Liver (tissue), 9 donors: Measurements from ENCODE around the gene ZNF550. TPM values are rescaled to one million over a fixed set of nuclear protein-coding genes. Genes with fewer than 3 reads are reported as not detected.

Experiments used
- DNase-seq: peaks from one replicate; pipeline ENCODE4 v3.0.0-alpha.2; 2017; ENCODE audit warnings: low spot score
- H3K27ac ChIP-seq, 2 donors: one replicate each; pipeline ENCODE4 v1.7.0; 2013; ENCODE audit warnings: inconsistent platforms in 2 of 2, low read length in 2 of 2, control low read depth in 1 of 2, low read depth in 1 of 2, mild to moderate bottlenecking in 1 of 2
- H3K27me3 ChIP-seq, 4 donors: one replicate each; pipeline versions ENCODE4 v1.6.1 to v1.7.0; 2013; ENCODE audit warnings: low read length in 3 of 4, inconsistent platforms in 1 of 4, mild to moderate bottlenecking in 1 of 4, moderate library complexity in 1 of 4; ENCODE audit not compliant: control insufficient read depth in 4 of 4, insufficient read depth in 4 of 4
- H3K36me3 ChIP-seq, 4 donors: one replicate each; pipeline versions ENCODE4 v1.6.1 to v1.7.0; 2013; ENCODE audit warnings: low read length in 3 of 4, mild to moderate bottlenecking in 3 of 4, low read depth in 1 of 4, moderate library complexity in 1 of 4; ENCODE audit not compliant: control insufficient read depth in 4 of 4, insufficient read depth in 3 of 4
- H3K4me1 ChIP-seq, 4 donors: one replicate each; pipeline versions ENCODE4 v1.6.1 to v1.7.0; 2013; ENCODE audit warnings: low read length in 3 of 4, mild to moderate bottlenecking in 3 of 4, moderate library complexity in 1 of 4; ENCODE audit not compliant: control insufficient read depth in 4 of 4, insufficient read depth in 4 of 4
- H3K4me3 ChIP-seq, 3 donors: one replicate each; pipeline versions ENCODE4 v1.6.1 to v1.7.0; 2013; ENCODE audit warnings: low read length in 3 of 3, control low read depth in 1 of 3, low read depth in 1 of 3, mild to moderate bottlenecking in 1 of 3
- H3K9ac ChIP-seq, 2 donors: one replicate each; pipeline ENCODE4 v1.7.0; 2013; ENCODE audit warnings: low read length in 2 of 2, mild to moderate bottlenecking in 2 of 2, moderate library complexity in 2 of 2, control low read depth in 1 of 2, low read depth in 1 of 2
- H3K9me3 ChIP-seq, 4 donors: one replicate each; pipeline versions ENCODE4 v1.6.1 to v1.7.0; 2013; ENCODE audit warnings: low read length in 3 of 4; ENCODE audit not compliant: control insufficient read depth in 4 of 4
- ATF3 ChIP-seq: IDR thresholded peaks from 2 replicates; pipeline ENCODE4 v1.6.1; 2016; ENCODE audit warnings: antibody characterized with exemption
- CTCF ChIP-seq: fragments of 150-350 bp; IDR thresholded peaks from 2 replicates; pipeline ENCODE4 v1.5.1; 2017; ENCODE audit warnings: improper control_type of control experiment, low read depth, low read length; ENCODE audit not compliant: missing input control
- EGR1 ChIP-seq, 2 donors: IDR thresholded peaks; 2 replicates each; pipeline ENCODE4 v1.6.1; 2016 to 2018; ENCODE audit warnings: antibody characterized with exemption in 2 of 2, low read depth in 2 of 2
- FOXA1 ChIP-seq: IDR thresholded peaks from 2 replicates; pipeline ENCODE4 v1.6.1; 2016; ENCODE audit warnings: antibody characterized with exemption
- FOXA2 ChIP-seq: IDR thresholded peaks from 2 replicates; pipeline ENCODE4 v1.6.1; 2016; ENCODE audit warnings: antibody characterized with exemption
- GABPA ChIP-seq, 2 donors: IDR thresholded peaks in 1 of 2; conservative IDR thresholded peaks in 1 of 2; 2 replicates each; pipeline ENCODE4 v1.6.1; 2016; ENCODE audit warnings: antibody characterized with exemption in 2 of 2, mild to moderate bottlenecking in 1 of 2, moderate library complexity in 1 of 2
- HNF4A ChIP-seq, 2 donors: conservative IDR thresholded peaks; 2 replicates each; pipeline ENCODE4 v1.6.1; 2016; ENCODE audit warnings: antibody characterized with exemption in 2 of 2, mild to moderate bottlenecking in 2 of 2
- HNF4G ChIP-seq: IDR thresholded peaks from 2 replicates; pipeline ENCODE4 v1.6.1; 2016; ENCODE audit warnings: antibody characterized with exemption
- JUND ChIP-seq, 2 donors: IDR thresholded peaks; 2 replicates each; pipeline ENCODE4 v1.6.1; 2016; ENCODE audit warnings: antibody characterized with exemption in 2 of 2
- MAX ChIP-seq: IDR thresholded peaks from 2 replicates; pipeline ENCODE4 v1.6.1; 2016; ENCODE audit warnings: antibody characterized with exemption
- NR2F2 ChIP-seq: IDR thresholded peaks from 2 replicates; pipeline ENCODE4 v1.6.1; 2016; ENCODE audit warnings: antibody characterized with exemption
- RAD21 ChIP-seq, 2 donors: IDR thresholded peaks; 2 replicates each; pipeline ENCODE4 v1.6.1; 2016; ENCODE audit warnings: antibody characterized with exemption in 2 of 2, mild to moderate bottlenecking in 2 of 2
- REST ChIP-seq: IDR thresholded peaks from 2 replicates; pipeline ENCODE4 v1.6.1; 2016; ENCODE audit warnings: antibody characterized with exemption, mild to moderate bottlenecking
- RXRA ChIP-seq, 2 donors: IDR thresholded peaks; 2 replicates each; pipeline ENCODE4 v1.6.1; 2017 to 2018; ENCODE audit warnings: antibody characterized with exemption in 2 of 2, mild to moderate bottlenecking in 1 of 2
- SP1 ChIP-seq: IDR thresholded peaks from 2 replicates; pipeline ENCODE4 v1.6.1; 2018; ENCODE audit warnings: antibody characterized with exemption, mild to moderate bottlenecking
- TAF1 ChIP-seq: conservative IDR thresholded peaks from 2 replicates; pipeline ENCODE4 v1.6.1; 2016; ENCODE audit warnings: antibody characterized with exemption, mild to moderate bottlenecking
- YY1 ChIP-seq: IDR thresholded peaks from 2 replicates; pipeline ENCODE4 v1.6.1; 2016; ENCODE audit warnings: antibody characterized with exemption, mild to moderate bottlenecking
- ZBTB33 ChIP-seq: IDR thresholded peaks from 2 replicates; pipeline ENCODE4 v1.6.1; 2016; ENCODE audit warnings: antibody characterized with exemption
- WGBS: extraction: QIAGEN DNeasy Blood & Tissue Kit; methylation state at CpG from one replicate; pipeline ENCODE4 v1.1.7; 2013; 5-methylcytosine and 5-hydroxymethylcytosine counted together
- polyA plus RNA-seq, 2 donors: library from polyadenylated mRNA; stranded (reverse) in 1 of 2; unstranded in 1 of 2; fragments of 200-250 nt in 1 of 2; fragments of >200 nt in 1 of 2; fragmentation: Nextera tagmentation in 1 of 2; extraction: Ambion mirVana in 1 of 2; gene quantifications; one replicate each; pipeline versions ENCODE4 v1.2.1 to v1.2.3, GENCODE V29; 2013 to 2015
- total RNA-seq, 2 donors: library from RNA; depleted of rRNA; stranded (reverse); fragments of >200 nt; gene quantifications; one replicate each; pipeline ENCODE4 v1.2.3, GENCODE V29; 2014
- donor health status: healthy.
- donor health status: healthy.
- donor health status: healthy.
- donor health status: healthy.
- donor health status: healthy.

The ZNF550 gene
- 1 to 10 TPM; 4.4 to 4.8 TPM for total RNA-seq
- 1 to 10 TPM in 1 of 2 donors, under 1 TPM in 1; 0.96 to 3.0 TPM for polyA plus RNA-seq

GRCh38 chr19:57559404-57560025 is at the start of gene ZNF550:
ZNF550 (minus strand) TSS chr19:57559863; CDS start chr19:57559682, 181 bp downstream.
- peak within 1 kb of the TSS in 1 of 2 donors; percentile 67 for H3K27ac ChIP-seq
- peaks cover 0 to 19% (median 11%) of the 10 kb centered on the region in 4 donors for H3K4me1 ChIP-seq
- H3K9ac ChIP-seq, result peak within 1 kb of the TSS in 1 of 2 donors; percentile 86
- peaks cover 5 to 20% (median 19%) of the 10 kb centered on the region in 4 donors for H3K36me3 ChIP-seq
- under 1% methylated on average over 56 of the region's 56 CpGs for WGBS
- peak within 1 kb of the TSS; percentile 70 to 91 (median 72) for H3K4me3 ChIP-seq
- H3K27me3 ChIP-seq, result no peaks in the 10 kb centered on the region
- peaks cover 20 to 54% (median 29%) of the 10 kb centered on the region in 4 donors for H3K9me3 ChIP-seq
- no peak for TF ChIP-seq RXRA (IDR thresholded peaks at IDR 0.05)
- TF ChIP-seq CTCF, result no peak
- peak in 1 of 2 donors; percentile 44 for TF ChIP-seq RAD21 (IDR thresholded peaks at IDR 0.05)
- no peak for TF ChIP-seq EGR1 (IDR thresholded peaks at IDR 0.05; ENCODE audit: low read depth in 2 of 2)
- no peak for TF ChIP-seq FOXA1
- no peak for TF ChIP-seq HNF4G
- no peak for TF ChIP-seq TAF1
- peak; percentile 49 for TF ChIP-seq ZBTB33
- TF ChIP-seq GABPA (IDR thresholded peaks at IDR 0.05 in 1 of 2, conservative IDR thresholded peaks at IDR 0.05 in 1 of 2), result peak; percentile 85 to 98
- no peak for TF ChIP-seq ATF3
- no peak for TF ChIP-seq HNF4A (conservative IDR thresholded peaks at IDR 0.05)
- no peak for TF ChIP-seq JUND (IDR thresholded peaks at IDR 0.05)
- peak; percentile 74 for TF ChIP-seq YY1
- TF ChIP-seq NR2F2, result no peak
- TF ChIP-seq FOXA2, result no peak
- TF ChIP-seq REST, result peak; percentile 16
- TF ChIP-seq SP1, result no peak
- peak; percentile 57 for TF ChIP-seq MAX
- DNase-seq, result peak; percentile 92
